Mesothelial cell of epicardium (in vitro differentiated cells): ENCODE data around the gene GPR42. TPM values are rescaled to one million over a fixed set of nuclear protein-coding genes. Genes with fewer than 3 reads are reported as not detected.

Source experiments
- DNase-seq, 2 experiments: peaks; one replicate each; pipeline ENCODE4 v3.0.0; 2021; ENCODE audit warnings: low spot score in 2 of 2; ENCODE audit not compliant: unreplicated experiment in 2 of 2
- H3K27ac Mint-ChIP-seq: 2 replicates; pipeline ENCODE4 v1.8.0; 2021; ENCODE audit warnings: mixed read lengths
- H3K27me3 Mint-ChIP-seq: 2 replicates; pipeline ENCODE4 v1.8.0; 2021; ENCODE audit warnings: low read depth, mixed read lengths
- H3K36me3 Mint-ChIP-seq: 2 replicates; pipeline ENCODE4 v1.8.0; 2021; ENCODE audit warnings: mixed read lengths
- H3K4me1 Mint-ChIP-seq: 2 replicates; pipeline ENCODE4 v1.8.0; 2021; ENCODE audit warnings: mixed read lengths
- H3K4me3 Mint-ChIP-seq: 2 replicates; pipeline ENCODE4 v1.8.0; 2021; ENCODE audit warnings: mild to moderate bottlenecking, moderate library complexity, mixed read lengths
- H3K9me3 Mint-ChIP-seq: 2 replicates; pipeline ENCODE4 v1.8.0; 2021; ENCODE audit warnings: mixed read lengths
- CTCF ChIP-seq: fragments of 200-600 bp; sonication (generic); IDR thresholded peaks from one replicate; pipeline ENCODE4 v1.5.0; 2021; ENCODE audit warnings: antibody characterized with exemption; ENCODE audit not compliant: unreplicated experiment
- total RNA-seq: library from RNA; stranded (reverse); gene quantifications from 3 replicates; pipeline ENCODE4 v1.2.1, GENCODE V29; 2021

GPR42 gene
- total RNA-seq, 1 donor from 2014 or later: not detected

GRCh38 chr19:35379992-35380391 lies 9.1 kb downstream of the GPR42 start:
- no peak overlapping the region for H3K27ac Mint-ChIP-seq
- TF ChIP-seq CTCF: no peak
- H3K27me3 Mint-ChIP-seq: peaks cover 18% of the 10 kb centered on the region

DNA sequence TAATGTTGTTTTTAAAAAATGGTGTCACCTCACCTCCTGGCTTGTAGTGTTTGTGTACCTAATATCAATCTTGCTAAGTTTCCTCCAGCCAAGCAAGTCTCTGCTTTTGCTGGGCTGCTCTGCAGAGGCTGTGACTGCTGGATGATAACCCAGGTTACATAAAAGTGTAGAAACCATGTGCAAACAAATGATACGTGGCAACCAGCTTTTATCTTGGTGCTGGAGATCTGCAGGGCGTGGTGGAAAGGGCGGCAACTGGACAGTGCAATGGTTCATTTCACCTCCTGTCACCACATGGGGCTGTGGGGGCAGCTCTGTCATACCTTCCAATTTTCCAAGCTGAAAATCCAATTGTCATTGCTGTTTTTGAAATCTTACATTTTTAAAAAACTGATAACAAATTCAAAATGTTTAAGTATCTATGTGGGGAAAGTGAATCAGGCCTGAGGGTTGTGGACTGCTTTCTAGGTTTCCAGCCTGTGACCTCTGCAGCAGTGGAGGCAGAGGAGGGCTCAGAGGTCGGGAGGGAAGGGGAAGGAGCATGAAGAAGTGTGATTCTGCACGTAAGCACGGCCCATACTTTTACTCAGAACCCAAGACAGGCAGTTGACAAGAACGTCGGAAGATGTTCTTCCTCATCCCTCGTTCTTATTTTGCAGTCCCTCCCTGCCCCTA lies 9.7 kb downstream of the GPR42 start:
- no peaks in the 10 kb centered on the region for H3K4me1 Mint-ChIP-seq
- H3K9me3 Mint-ChIP-seq: peaks cover 13% of the 10 kb centered on the region
- no peak for DNase-seq
- H3K27me3 Mint-ChIP-seq: peaks cover 15% of the 10 kb centered on the region
- H3K36me3 Mint-ChIP-seq: no peaks in the 10 kb centered on the region
- TF ChIP-seq CTCF: no peak
- no peak overlapping the region for H3K27ac Mint-ChIP-seq
- H3K4me3 Mint-ChIP-seq: no peak overlapping the region

More at GRCh38 chr19:35379992-35380391, 9.1 kb downstream of the GPR42 start:
- H3K9me3 Mint-ChIP-seq: peaks cover 13% of the 10 kb centered on the region
- DNase-seq: no peak
- H3K4me1 Mint-ChIP-seq: no peaks in the 10 kb centered on the region
- no peaks in the 10 kb centered on the region for H3K36me3 Mint-ChIP-seq
- no peak overlapping the region for H3K4me3 Mint-ChIP-seq

DNA sequence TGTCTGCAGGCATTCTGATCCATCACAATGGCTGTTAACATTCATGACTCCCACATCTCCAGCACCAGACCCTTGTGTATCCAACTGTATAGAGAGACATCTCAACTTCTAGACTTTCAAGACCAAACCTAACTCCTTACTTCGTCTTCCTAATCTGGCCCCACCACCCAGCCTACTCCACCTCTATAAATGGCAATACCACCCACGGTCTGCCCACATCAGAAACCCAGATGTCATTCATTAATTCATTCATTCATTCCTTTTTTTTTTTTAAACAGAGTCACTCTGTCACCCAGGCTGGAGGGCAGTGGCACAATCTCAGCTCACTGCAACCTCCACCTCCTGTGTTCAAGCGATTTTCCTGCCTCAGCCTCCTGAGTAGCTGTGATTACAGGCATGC lies 10.4 kb downstream of the GPR42 start:
- Mint-ChIP-seq H3K27ac (no peak overlapping the region), H3K9me3 (peaks cover 14% of the 10 kb centered on the region), H3K4me1 (no peaks in the 10 kb centered on the region), H3K36me3 (no peaks in the 10 kb centered on the region), H3K4me3 (no peak overlapping the region), H3K27me3 (peaks cover 10% of the 10 kb centered on the region)
- no peak for TF ChIP-seq CTCF
- DNase-seq: no peak

DNA sequence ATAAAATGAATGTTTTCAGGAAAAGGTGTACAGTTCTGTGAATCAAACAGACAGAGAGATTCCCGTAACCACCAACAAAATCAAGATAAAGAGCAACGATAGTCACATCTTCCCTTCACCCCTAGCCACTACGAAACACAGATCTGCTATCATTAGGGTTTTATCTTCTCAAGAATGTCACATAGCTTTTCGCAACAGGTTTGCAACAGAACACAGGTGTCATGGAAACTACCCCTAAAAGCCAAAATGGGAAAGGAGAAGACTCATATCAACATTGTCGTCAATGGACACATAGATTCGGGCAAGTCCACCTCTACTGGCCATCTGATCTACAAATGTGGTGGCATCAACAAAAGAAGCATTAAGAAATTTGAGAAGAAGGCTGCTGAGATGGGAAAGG lies 11.1 kb downstream of the GPR42 start:
- peaks cover 10% of the 10 kb centered on the region for H3K27me3 Mint-ChIP-seq
- H3K4me3 Mint-ChIP-seq: no peak overlapping the region
- peaks cover 18% of the 10 kb centered on the region for H3K9me3 Mint-ChIP-seq
- H3K4me1 Mint-ChIP-seq: no peaks in the 10 kb centered on the region
- TF ChIP-seq CTCF: no peak
- no peak for DNase-seq
- H3K27ac Mint-ChIP-seq: no peak overlapping the region
- H3K36me3 Mint-ChIP-seq: no peaks in the 10 kb centered on the region

DNA sequence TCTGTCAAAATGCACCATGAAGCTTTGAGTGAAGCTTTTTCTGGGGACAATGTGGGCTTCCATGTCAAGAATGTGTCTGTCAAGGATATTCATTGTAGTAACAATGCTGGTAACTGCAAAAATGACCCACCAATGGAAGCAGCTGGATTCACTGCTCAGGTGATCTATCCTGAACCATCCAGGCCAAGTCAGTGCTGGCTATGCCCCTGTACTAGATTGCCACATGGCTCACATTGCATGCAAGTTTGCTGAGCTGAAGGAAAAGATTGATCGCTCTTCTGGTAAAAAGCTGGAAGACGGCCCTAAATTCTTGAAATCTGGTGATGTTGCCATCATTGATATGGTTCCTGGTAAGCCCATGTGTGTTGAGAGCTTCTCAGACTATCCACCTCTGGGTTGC lies 12.7 kb downstream of the GPR42 start:
- Mint-ChIP-seq H3K9me3 (peaks cover 14% of the 10 kb centered on the region), H3K36me3 (no peaks in the 10 kb centered on the region), H3K27ac (no peak overlapping the region), H3K27me3 (peaks cover 7% of the 10 kb centered on the region), H3K4me1 (no peaks in the 10 kb centered on the region), H3K4me3 (no peak overlapping the region)
- TF ChIP-seq CTCF: no peak
- no peak for DNase-seq
